GM18511 (cell line): ENCODE measurements around the gene GRIP1.
A peak's percentile ranks its signal among the peaks of the same experiment; 100 is the strongest.

Source experiments
- ATAC-seq: cut with Tn5 transposase; IDR thresholded peaks from one replicate; pipeline ENCODE4 v1.9.1; 2021; ENCODE audit warnings: mild to moderate bottlenecking, moderate library complexity; ENCODE audit not compliant: unreplicated experiment

The GRIP1 gene

GRCh38 chr12:66647034-66647691, 31.7 kb downstream of the GRIP1 start:
- no peak for ATAC-seq

- ATAC-seq, result no peak
Measured at GRCh38 chr12:66644151-66644550, 34.7 kb downstream of the GRIP1 start.

- no peak for ATAC-seq
Measured at GRCh38 chr12:66640691-66641460, 38.0 kb downstream of the GRIP1 start.

- no peak for ATAC-seq
Measured at GRCh38 chr12:66638666-66639065, 40.2 kb downstream of the GRIP1 start.

- no peak for ATAC-seq
Measured at GRCh38 chr12:66637699-66638301, 41.1 kb downstream of the GRIP1 start.

GRCh38 chr12:66636771-66637170, 42.1 kb downstream of the GRIP1 start:
- no peak for ATAC-seq

GRCh38 chr12:66633676-66634075, 45.2 kb downstream of the GRIP1 start:
- ATAC-seq, result no peak

GRCh38 chr12:66629138-66629870, 49.6 kb downstream of the GRIP1 start:
- no peak for ATAC-seq

GRCh38 chr12:66627988-66628317, 50.9 kb downstream of the GRIP1 start:
- ATAC-seq, result no peak

GRCh38 chr12:66627270-66627987, 51.4 kb downstream of the GRIP1 start:
- ATAC-seq, result no peak

- peak; percentile 80 for ATAC-seq
Measured at GRCh38 chr12:66624806-66625205, 54.1 kb downstream of the GRIP1 start.

- ATAC-seq, result no peak
Measured at GRCh38 chr12:66623455-66623854, 55.4 kb downstream of the GRIP1 start.

- no peak for ATAC-seq
Measured at GRCh38 chr12:66620688-66621087, 58.2 kb downstream of the GRIP1 start.

- ATAC-seq, result no peak
Measured at GRCh38 chr12:66620026-66620425, 58.9 kb downstream of the GRIP1 start.

GRCh38 chr12:66617991-66618390, 60.9 kb downstream of the GRIP1 start:
- no peak for ATAC-seq

- ATAC-seq, result no peak
Measured at GRCh38 chr12:66612090-66612775, 66.6 kb downstream of the GRIP1 start.

GRCh38 chr12:66607147-66607546, 71.7 kb downstream of the GRIP1 start:
- ATAC-seq, result no peak

GRCh38 chr12:66605293-66605692, 73.6 kb downstream of the GRIP1 start:
- ATAC-seq, result no peak

- ATAC-seq, result no peak
Measured at GRCh38 chr12:66603981-66604479, 74.8 kb downstream of the GRIP1 start.

GRCh38 chr12:66603461-66603860, 75.4 kb downstream of the GRIP1 start:
- ATAC-seq, result no peak
